Activated T-cell treated with anti-CD3 and anti-CD28 coated beads, Interleukin-2, amount 50 U/mL, for 1 hour (primary cell): ENCODE measurements around the gene XKR3.
"Not testable (repeated sequence)": the region's sequence is repeated elsewhere in the genome, so short reads cannot be mapped to it uniquely, and the experiment has no call there.

ENCODE experiments used
- DNase-seq: peaks from one replicate; pipeline ENCODE4 v3.0.0-alpha.2; 2020

Gene XKR3

DNA sequence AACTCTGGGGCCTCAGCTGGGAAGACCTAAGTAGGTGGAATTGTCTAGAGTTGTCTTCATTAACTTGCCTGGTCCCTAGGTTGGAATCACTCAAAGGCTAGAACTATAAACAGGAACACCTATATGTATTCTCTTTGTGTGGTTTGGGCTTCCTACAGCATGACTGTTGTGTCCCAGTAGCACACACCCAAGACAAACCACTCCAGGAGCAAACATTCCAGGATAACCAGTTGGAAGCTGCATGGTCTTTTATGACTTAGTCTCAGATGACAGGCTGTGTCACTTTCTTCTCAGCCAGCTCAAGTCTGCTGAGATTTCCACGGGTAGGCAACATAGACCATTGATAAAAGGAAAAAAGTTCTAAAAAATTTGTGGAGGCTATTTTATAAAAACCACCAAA, 90.9 kb downstream of the XKR3 start:
- DNase-seq, result not testable (repeated sequence)
